ENCODE results near the gene LCE1C.
A peak's percentile ranks its signal among the peaks of the same experiment; 100 is the strongest.

LCE1C gene

DNA sequence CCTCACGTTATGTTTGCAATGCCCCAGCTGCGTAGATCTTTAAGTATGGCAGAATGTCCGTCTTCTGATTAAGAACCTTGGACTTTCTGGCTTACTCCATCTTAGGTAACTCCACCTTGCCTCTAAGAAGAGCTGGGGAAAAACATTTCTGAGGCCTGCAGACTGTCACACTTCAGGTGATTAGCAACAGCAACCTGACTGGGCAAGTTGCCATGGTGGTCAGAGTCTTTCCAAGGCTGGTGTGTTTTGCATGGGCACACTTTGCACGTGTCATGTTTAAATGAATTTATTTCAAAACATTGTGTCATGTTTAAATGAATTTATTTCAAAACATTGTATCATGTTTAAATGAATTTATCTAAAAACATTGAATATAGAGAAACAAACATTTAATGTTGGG is 47.8 kb downstream of the LCE1C start:
- TF ChIP-seq RBAK (tag by site-specific recombination; IDR thresholded peaks at IDR 0.05): no peak
- no peak for TF ChIP-seq ZNF639 (tag by site-specific recombination; IDR thresholded peaks at IDR 0.05)
- Histone ChIP-seq H3K4me3 (ENCODE audit: low read depth, low read length) (no peak overlapping the region), H3K4me1 (ENCODE audit: control insufficient read depth, insufficient read depth, low read length) (no peaks in the 10 kb centered on the region), H3K27ac (ENCODE audit: extremely low read depth, low read depth, low read length) (no peak overlapping the region), H3K9me3 (ENCODE audit: control insufficient read depth, insufficient read depth, low read depth, low read length) (no peaks in the 10 kb centered on the region), H3K36me3 (ENCODE audit: control insufficient read depth in 2 of 2, insufficient read depth in 1 of 2, low read length in 2 of 2) (no peaks in the 10 kb centered on the region)
- ChIA-PET CTCF (interaction anchor here (0.5 to 0.7 kb wide), 3 partner anchors 16 to 300 kb away, joined by 3 to 4 read pairs (median 3); partner anchors contain the start of gene LCE1F), POLR2A (no interaction called here)

- Histone ChIP-seq H3K4me1 (ENCODE audit: control insufficient read depth, insufficient read depth, low read length) (no peaks in the 10 kb centered on the region), H3K9me3 (ENCODE audit: control insufficient read depth, insufficient read depth, low read depth, low read length) (no peaks in the 10 kb centered on the region), H3K27ac (ENCODE audit: extremely low read depth, low read depth, low read length) (no peak within 1 kb of the TSS), H3K36me3 (ENCODE audit: control insufficient read depth in 2 of 2, insufficient read depth in 1 of 2, low read length in 2 of 2) (no peaks in the 10 kb centered on the region), H3K4me3 (ENCODE audit: low read depth, low read length) (no peak within 1 kb of the TSS)
- ChIA-PET CTCF (interaction anchor here (0.7 kb wide), 2 partner anchors 17 to 299 kb away, joined by 3 read pairs; partner anchors contain the start of gene LCE1F), POLR2A (no interaction called here)
- TF ChIP-seq RBAK (tag by site-specific recombination; IDR thresholded peaks at IDR 0.05): no peak
- no peak for TF ChIP-seq ZNF157 (tag by site-specific recombination; IDR thresholded peaks at IDR 0.05)
- no peak for TF ChIP-seq ZNF830 (tag by site-specific recombination; IDR thresholded peaks at IDR 0.05; ENCODE audit: low read depth)
These were observed 48.7 kb downstream of the LCE1C start, which contains the start of gene KPRP for GRCh38 chr1:152757747-152758146. KPRP (plus strand) TSS chr1:152758025; CDS start chr1:152759589, 1,564 bp downstream.

DNA sequence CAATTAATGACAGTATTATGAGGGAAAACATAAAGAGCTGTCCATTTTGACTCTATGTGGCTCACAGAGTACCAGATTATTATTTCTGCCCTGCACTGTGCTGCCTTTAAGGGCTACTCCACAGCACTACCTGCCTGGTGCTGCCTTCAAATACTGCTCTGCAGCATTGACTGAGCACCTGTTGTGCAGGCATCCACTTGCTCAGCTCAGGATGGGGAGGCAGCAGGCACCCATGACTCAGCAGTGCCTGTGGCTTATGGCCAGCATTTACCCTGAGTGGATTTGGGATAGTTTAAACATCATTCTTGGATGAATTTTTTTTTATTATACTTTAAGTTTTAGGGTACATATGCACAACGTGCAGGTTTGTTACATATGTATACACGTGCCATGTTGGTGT is 49.6 kb downstream of the LCE1C start:
- POLR2A ChIA-PET: no interaction called here
- TF ChIP-seq PRDM1 (tag by site-specific recombination; IDR thresholded peaks at IDR 0.05): no peak
- TF ChIP-seq ZNF624 (tag by site-specific recombination; IDR thresholded peaks at IDR 0.05): no peak
- TF ChIP-seq SCRT2 (tag by site-specific recombination; IDR thresholded peaks at IDR 0.05): peak; percentile 87
- no peak for TF ChIP-seq SP2 (tag by site-specific recombination; IDR thresholded peaks at IDR 0.05)

More for the DNA sequence above, 49.6 kb downstream of the LCE1C start:
- Histone ChIP-seq H3K4me1 (ENCODE audit: control insufficient read depth, insufficient read depth, low read length) (no peaks in the 10 kb centered on the region), H3K9me3 (ENCODE audit: control insufficient read depth, insufficient read depth, low read depth, low read length) (no peaks in the 10 kb centered on the region), H3K36me3 (ENCODE audit: control insufficient read depth in 2 of 2, insufficient read depth in 1 of 2, low read length in 2 of 2) (no peaks in the 10 kb centered on the region), H3K27ac (ENCODE audit: extremely low read depth, low read depth, low read length) (no peak overlapping the region), H3K4me3 (ENCODE audit: low read depth, low read length) (no peak overlapping the region)
- CTCF ChIA-PET: interaction anchor here (0.7 to 0.9 kb wide), 2 partner anchors 85 to 103 kb away, joined by 3 to 6 read pairs; no protein-coding TSS in a partner anchor

All from HEK293 (cell line).